PC-3 (cell line): Measurements from ENCODE around the gene SNX20. TPM values are rescaled to one million over a fixed set of nuclear protein-coding genes. Genes with fewer than 3 reads are reported as not detected.

Experiments used
- ATAC-seq: fragments of 200-7000 bp; cut with Tn5 transposase; 2 replicates; pipeline ENCODE4 v1.9.1; 2020; ENCODE audit warnings: mild to moderate bottlenecking, moderate library complexity
- BruUV-seq: library from RNA; stranded (reverse); fragments of 400-500 nt; replicated peaks from 2 replicates; lab custom pipeline; 2021; lab: Mats Ljungman, UMichigan
- CTCF ChIA-PET: fragments of 300-600 bp; sonication (Branson Sonifier 250); formaldehyde crosslinking; loops from one replicate; lab custom pipeline; 2022; ENCODE audit warnings: antibody characterized with exemption; lab: Charles Lee
- POLR2A ChIA-PET: fragments of 300-600 bp; sonication (Branson Sonifier 250); formaldehyde crosslinking; loops from one replicate; lab custom pipeline; 2022; ENCODE audit warnings: antibody characterized with exemption; ENCODE audit not compliant: unreplicated experiment; lab: Charles Lee
- DNase-seq: peaks from one replicate; pipeline ENCODE4 v3.0.0-alpha.2; 2015
- H2AFZ ChIP-seq: fragments of 300-600 bp; sonication (generic); 2 replicates; pipeline ENCODE4 v1.6.0; 2016; ENCODE audit warnings: antibody characterized with exemption, low read length
- H3F3A ChIP-seq: fragments of 300-600 bp; sonication (generic); one replicate; pipeline ENCODE4 v1.6.0; 2017; ENCODE audit warnings: antibody characterized with exemption, low read length, control low read depth, mild to moderate bottlenecking; ENCODE audit not compliant: unreplicated experiment
- H3K27ac ChIP-seq: fragments of 300-600 bp; sonication (generic); 2 replicates; pipeline ENCODE4 v1.5.1; 2016; ENCODE audit warnings: mild to moderate bottlenecking, low read length
- H3K27me3 ChIP-seq: fragments of 300-600 bp; sonication (generic); 2 replicates; pipeline ENCODE4 v1.6.1; 2016; ENCODE audit warnings: low read length, mixed read lengths
- H3K36me3 ChIP-seq: fragments of 300-600 bp; sonication (generic); 2 replicates; pipeline ENCODE4 v1.6.1; 2016; ENCODE audit warnings: low read depth, mixed run types, low read length, mixed read lengths
- H3K4me1 ChIP-seq: fragments of 300-600 bp; sonication (generic); 2 replicates; pipeline ENCODE4 v1.5.1; 2016; ENCODE audit warnings: low read length; ENCODE audit not compliant: insufficient read depth
- H3K4me2 ChIP-seq: fragments of 300-600 bp; sonication (generic); 2 replicates; pipeline ENCODE4 v1.6.0; 2016; ENCODE audit warnings: low read length
- H3K4me3 ChIP-seq: fragments of 300-600 bp; sonication (generic); 2 replicates; pipeline ENCODE4 v1.5.1; 2016; ENCODE audit warnings: mild to moderate bottlenecking, low read length, mixed read lengths
- H3K79me2 ChIP-seq: fragments of 300-600 bp; sonication (generic); 2 replicates; pipeline ENCODE4 v1.6.1; 2017; ENCODE audit warnings: low read length, mixed read lengths
- H3K9ac ChIP-seq: fragments of 300-600 bp; sonication (generic); 2 replicates; pipeline ENCODE4 v1.6.0; 2016; ENCODE audit warnings: mild to moderate bottlenecking, low read length
- H3K9me2 ChIP-seq: fragments of 300-600 bp; sonication (generic); replicated peaks from 2 replicates; pipeline ENCODE4 v1.6.1; 2016; ENCODE audit warnings: mixed run types, low read length, mixed read lengths
- H3K9me3 ChIP-seq: fragments of 300-600 bp; sonication (generic); 2 replicates; pipeline ENCODE4 v1.6.1; 2016; ENCODE audit warnings: low read length, mixed read lengths
- H4K20me1 ChIP-seq: fragments of 300-600 bp; sonication (generic); 2 replicates; pipeline ENCODE4 v1.6.1; 2016; ENCODE audit warnings: low read length, mixed read lengths
- CTCF ChIP-seq: fragments of 300-600 bp; sonication (generic); conservative IDR thresholded peaks from 2 replicates; pipeline ENCODE4 v1.5.1; 2017; ENCODE audit warnings: antibody characterized with exemption, low read depth, mild to moderate bottlenecking, low read length
- EZH2 ChIP-seq: fragments of 300-600 bp; sonication (generic); IDR thresholded peaks from one replicate; pipeline ENCODE4 v1.6.1; 2017; ENCODE audit warnings: antibody characterized with exemption, mild to moderate bottlenecking, low read length; ENCODE audit not compliant: unreplicated experiment
- EZH2phosphoT487 ChIP-seq: fragments of 300-600 bp; sonication (generic); IDR thresholded peaks from 2 replicates; pipeline ENCODE4 v1.6.1; 2018; ENCODE audit warnings: mild to moderate bottlenecking, antibody characterized with exemption, low read length, borderline replicate concordance
- intact Hi-C: fragments of 100-400 bp; cut with micrococcal nuclease; formaldehyde crosslinking; loops from 2 replicates; pipeline ENCODE4 v1.9.0; 2023
- total RNA-seq: library from RNA; depleted of rRNA; stranded (reverse); fragments of >200 nt; gene quantifications from 2 replicates; pipeline ENCODE4 v1.2.3, GENCODE V29; 2014

The SNX20 gene
- total RNA-seq, 1 experiment from 2014 or later, result not detected

GRCh38 chr16:50711040-50711439 lies 29.9 kb upstream of the SNX20 start:
- Histone ChIP-seq H4K20me1 (no peaks in the 10 kb centered on the region), H3K9me2 (no peaks in the 10 kb centered on the region), H3K36me3 (no peaks in the 10 kb centered on the region), H2AFZ (no peak overlapping the region), H3K27ac (no peak overlapping the region), H3K9ac (no peak overlapping the region), H3K4me2 (no peak overlapping the region), H3K4me3 (no peak overlapping the region), H3K9me3 (no peaks in the 10 kb centered on the region), H3K79me2 (no peaks in the 10 kb centered on the region), H3F3A (no peaks in the 10 kb centered on the region), H3K27me3 (no peaks in the 10 kb centered on the region), H3K4me1 (no peaks in the 10 kb centered on the region)
- ChIA-PET CTCF (no interaction called here), POLR2A (no interaction called here)
- no peak for ATAC-seq
- TF ChIP-seq CTCF, result no peak
- no peak for TF ChIP-seq EZH2
- TF ChIP-seq EZH2phosphoT487, result no peak
- intact Hi-C loops, result no loop called here
- no peak for DNase-seq
- no TSS peak for BruUV-seq

GRCh38 chr16:50709980-50710379 lies 28.9 kb upstream of the SNX20 start:
- ATAC-seq (no peak), DNase-seq (no peak)
- H3K4me2 ChIP-seq, result no peak overlapping the region
- H3K4me1 ChIP-seq, result no peaks in the 10 kb centered on the region
- no peak overlapping the region for H3K27ac ChIP-seq
- no peaks in the 10 kb centered on the region for H4K20me1 ChIP-seq
- no peaks in the 10 kb centered on the region for H3K9me3 ChIP-seq
- POLR2A ChIA-PET, result no interaction called here
- H2AFZ ChIP-seq, result no peak overlapping the region
- H3K9me2 ChIP-seq, result no peaks in the 10 kb centered on the region
- TF ChIP-seq CTCF, result no peak
- no peak overlapping the region for H3K4me3 ChIP-seq
- no peaks in the 10 kb centered on the region for H3K79me2 ChIP-seq
- no peaks in the 10 kb centered on the region for H3K36me3 ChIP-seq
- CTCF ChIA-PET, result no interaction called here
- no peaks in the 10 kb centered on the region for H3F3A ChIP-seq
- intact Hi-C loops, result no loop called here
- BruUV-seq, result no TSS peak
- H3K9ac ChIP-seq, result no peak overlapping the region
- no peaks in the 10 kb centered on the region for H3K27me3 ChIP-seq

- ATAC-seq (no peak), DNase-seq (no peak)
- H3K4me1 ChIP-seq, result no peaks in the 10 kb centered on the region
- no peaks in the 10 kb centered on the region for H3K79me2 ChIP-seq
- intact Hi-C loops, result no loop called here
- H4K20me1 ChIP-seq, result no peaks in the 10 kb centered on the region
- H3F3A ChIP-seq, result no peaks in the 10 kb centered on the region
- H2AFZ ChIP-seq, result no peak overlapping the region
- no peak overlapping the region for H3K4me2 ChIP-seq
- H3K36me3 ChIP-seq, result no peaks in the 10 kb centered on the region
- H3K9me3 ChIP-seq, result 0 out of 2 replicates have a peak, but pooled peaks cover under 1% of the 10 kb centered on the region
- BruUV-seq, result no TSS peak
- no peak overlapping the region for H3K27ac ChIP-seq
- no peak overlapping the region for H3K4me3 ChIP-seq
- POLR2A ChIA-PET, result no interaction called here
- no peaks in the 10 kb centered on the region for H3K27me3 ChIP-seq
- TF ChIP-seq CTCF (no peak), EZH2phosphoT487 (no peak), EZH2 (no peak)
- CTCF ChIA-PET, result no interaction called here
- H3K9ac ChIP-seq, result no peak overlapping the region
- no peaks in the 10 kb centered on the region for H3K9me2 ChIP-seq
Observed at GRCh38 chr16:50709061-50709684, 28.1 kb upstream of the SNX20 start.
